GM23338 (cell line): ENCODE results near the gene PRMT5. TPM values are rescaled to one million over a fixed set of nuclear protein-coding genes. Genes with fewer than 3 reads are reported as not detected.

Source experiments
- ATAC-seq: fragments of 200-7000 bp; cut with Tn5 transposase; 3 replicates; pipeline ENCODE4 v1.9.1; 2020
- DNase-seq: peaks from one replicate; pipeline ENCODE4 v3.0.0-alpha.2; 2015; ENCODE audit warnings: low spot score
- H2AFZ ChIP-seq: fragments of 200-600 bp; sonication (generic); 2 replicates; pipeline ENCODE4 v1.8.0; 2016; ENCODE audit warnings: antibody characterized with exemption, mild to moderate bottlenecking, moderate library complexity
- H3F3A ChIP-seq: fragments of 200-600 bp; sonication (generic); replicated peaks from 2 replicates; pipeline ENCODE4 v1.8.0; 2017; ENCODE audit warnings: antibody characterized with exemption, mixed run types, low read depth
- H3K27ac ChIP-seq: fragments of 200-600 bp; sonication (generic); 2 replicates; pipeline ENCODE4 v1.6.1; 2016; ENCODE audit warnings: low read depth
- H3K27me3 ChIP-seq: fragments of 200-600 bp; sonication (generic); 2 replicates; pipeline ENCODE4 v1.8.0; 2016; ENCODE audit warnings: mild to moderate bottlenecking, mixed run types, moderate library complexity; ENCODE audit not compliant: insufficient read depth
- H3K36me3 ChIP-seq: fragments of 200-600 bp; sonication (generic); 2 replicates; pipeline ENCODE4 v1.8.0; 2016; ENCODE audit warnings: mild to moderate bottlenecking; ENCODE audit not compliant: insufficient read depth
- H3K4me1 ChIP-seq: fragments of 200-600 bp; sonication (generic); 2 replicates; pipeline ENCODE4 v1.8.0; 2016; ENCODE audit warnings: mild to moderate bottlenecking, moderate library complexity; ENCODE audit not compliant: insufficient read depth
- H3K4me2 ChIP-seq: fragments of 200-600 bp; sonication (generic); 2 replicates; pipeline ENCODE4 v1.7.1; 2017; ENCODE audit warnings: mixed run types
- H3K4me3 ChIP-seq: fragments of 200-600 bp; sonication (generic); 2 replicates; pipeline ENCODE4 v1.6.1; 2016; ENCODE audit warnings: mixed run types
- H3K79me2 ChIP-seq: fragments of 200-600 bp; sonication (generic); replicated peaks from 2 replicates; pipeline ENCODE4 v1.8.0; 2017; ENCODE audit warnings: mild to moderate bottlenecking; ENCODE audit not compliant: insufficient read depth
- H3K9me2 ChIP-seq: fragments of 200-600 bp; sonication (generic); 2 replicates; pipeline ENCODE4 v1.8.0; 2017; ENCODE audit not compliant: insufficient read depth
- H4K20me1 ChIP-seq: fragments of 200-600 bp; sonication (generic); replicated peaks from 2 replicates; pipeline ENCODE4 v1.8.0; 2017; ENCODE audit warnings: mild to moderate bottlenecking; ENCODE audit not compliant: insufficient read depth
- H3K27ac Mint-ChIP-seq: 2 replicates; pipeline ENCODE4 v1.8.0; 2020; ENCODE audit warnings: inconsistent platforms, mild to moderate bottlenecking, moderate library complexity, mixed read lengths
- H3K27me3 Mint-ChIP-seq: 3 replicates; pipeline ENCODE4 v1.8.0; 2022; ENCODE audit warnings: low read depth, mild to moderate bottlenecking, moderate library complexity, mixed read lengths, inconsistent platforms; ENCODE audit not compliant: insufficient read depth, poor library complexity
- H3K36me3 Mint-ChIP-seq: 3 replicates; pipeline ENCODE4 v1.8.0; 2021; ENCODE audit warnings: low read depth, mild to moderate bottlenecking, inconsistent platforms, moderate library complexity, mixed read lengths
- H3K4me1 Mint-ChIP-seq: 3 replicates; pipeline ENCODE4 v1.8.0; 2020; ENCODE audit warnings: mild to moderate bottlenecking, inconsistent platforms, mixed read lengths
- H3K4me3 Mint-ChIP-seq: 3 replicates; pipeline ENCODE4 v1.8.0; 2021; ENCODE audit warnings: moderate library complexity, mild to moderate bottlenecking, inconsistent platforms, mixed read lengths
- H3K9me3 Mint-ChIP-seq: 3 replicates; pipeline ENCODE4 v1.8.0; 2020; ENCODE audit warnings: moderate library complexity, mild to moderate bottlenecking, inconsistent platforms, mixed read lengths
- CREB1 ChIP-seq: fragments of 250-450 bp; sonication (Bioruptor Pico); IDR thresholded peaks from 2 replicates; pipeline ENCODE4 v1.5.0; 2020; ENCODE audit warnings: low read depth, mild to moderate bottlenecking, moderate library complexity
- CTCF ChIP-seq, 2 experiments: fragments of 200-600 bp in 1 of 2; sonication (generic) in 1 of 2; conservative IDR thresholded peaks; 2 replicates each; pipeline versions ENCODE4 v1.5.1 to v1.6.1; 2016 to 2017; ENCODE audit warnings: antibody characterized with exemption in 2 of 2, low read depth in 2 of 2, mild to moderate bottlenecking in 2 of 2, moderate library complexity in 1 of 2
- ETS1 ChIP-seq: IDR thresholded peaks from 2 replicates; pipeline ENCODE4 v1.6.1; 2016; ENCODE audit warnings: antibody characterized with exemption
- EZH2 ChIP-seq: fragments of 200-600 bp; sonication (generic); IDR thresholded peaks from one replicate; pipeline ENCODE4 v1.8.0; 2017; ENCODE audit warnings: antibody characterized with exemption, mild to moderate bottlenecking, low read depth; ENCODE audit not compliant: unreplicated experiment
- EZH2phosphoT487 ChIP-seq: fragments of 200-600 bp; sonication (generic); IDR thresholded peaks from one replicate; pipeline ENCODE4 v1.8.1; 2018; ENCODE audit warnings: antibody characterized with exemption; ENCODE audit not compliant: unreplicated experiment
- JUNB ChIP-seq: IDR thresholded peaks from one replicate; pipeline ENCODE4 v1.6.1; 2016; ENCODE audit warnings: antibody characterized with exemption; ENCODE audit not compliant: unreplicated experiment
- NANOG ChIP-seq: IDR thresholded peaks from 2 replicates; pipeline ENCODE4 v1.6.1; 2016; ENCODE audit warnings: antibody characterized with exemption, borderline replicate concordance
- POLR2AphosphoS5 ChIP-seq: IDR thresholded peaks from 2 replicates; pipeline ENCODE4 v1.6.1; 2016; ENCODE audit warnings: antibody characterized with exemption, low read depth
- REST ChIP-seq: IDR thresholded peaks from one replicate; pipeline ENCODE4 v1.6.1; 2018; ENCODE audit warnings: antibody characterized with exemption; ENCODE audit not compliant: unreplicated experiment
- STAT1 ChIP-seq: IDR thresholded peaks from one replicate; pipeline ENCODE4 v1.6.1; 2016; ENCODE audit warnings: antibody characterized with exemption; ENCODE audit not compliant: unreplicated experiment
- ZNF114 ChIP-seq: fragments of 250-450 bp; sonication (Bioruptor Pico); IDR thresholded peaks from 2 replicates; pipeline ENCODE4 v1.5.0; 2020; ENCODE audit warnings: mild to moderate bottlenecking, moderate library complexity
- ZNF331 ChIP-seq: fragments of 250-450 bp; sonication (Bioruptor Pico); IDR thresholded peaks from 2 replicates; pipeline ENCODE4 v1.5.0; 2020; ENCODE audit warnings: low read depth, mild to moderate bottlenecking, moderate library complexity
- ZNF462 ChIP-seq: fragments of 250-450 bp; sonication (Bioruptor Pico); IDR thresholded peaks from 2 replicates; pipeline ENCODE4 v1.5.0; 2020; ENCODE audit warnings: mild to moderate bottlenecking, moderate library complexity
- polyA plus RNA-seq: library from polyadenylated mRNA; unstranded; fragments of >200 nt; fragmentation: Nextera tagmentation; extraction: Ambion mirVana; gene quantifications from 2 replicates; pipeline ENCODE4 v1.2.1, GENCODE V29; 2016
- total RNA-seq: library from RNA; depleted of rRNA; stranded (reverse); fragments of >200 nt; shearing (Covaris generic); gene quantifications from 2 replicates; pipeline ENCODE4 v1.2.3, GENCODE V29; 2014

PRMT5 gene
- total and polyA plus RNA-seq, 2 experiments from 2014 or later = 68.8 to 124 TPM

GRCh38 chr14:22877000-22877501 lies 52.1 kb downstream of the PRMT5 start:
- DNase-seq (no peak), ATAC-seq (no peak)
- H3K27ac Mint-ChIP-seq = no peak overlapping the region

More at GRCh38 chr14:22877000-22877501, 52.1 kb downstream of the PRMT5 start:
- Histone ChIP-seq H3K4me1 (peaks cover 9% of the 10 kb centered on the region), H3K27me3 (no peaks in the 10 kb centered on the region), H3K79me2 (no peaks in the 10 kb centered on the region), H2AFZ (no peak overlapping the region), H3K9me2 (no peaks in the 10 kb centered on the region), H4K20me1 (no peaks in the 10 kb centered on the region), H3K4me2 (no peak overlapping the region), H3K27ac (no peak overlapping the region), H3K4me3 (no peak overlapping the region), H3F3A (0 out of 2 replicates have a peak, but pooled peaks cover 5% of the 10 kb centered on the region), H3K36me3 (no peaks in the 10 kb centered on the region)
- H3K27me3 Mint-ChIP-seq = peaks cover 19% of the 10 kb centered on the region
- H3K4me3 Mint-ChIP-seq = no peak overlapping the region
- no peak for TF ChIP-seq ZNF114
- TF ChIP-seq ETS1 = no peak
- no peak for TF ChIP-seq EZH2
- TF ChIP-seq STAT1 = no peak
- TF ChIP-seq JUNB = no peak
- TF ChIP-seq REST = no peak
- TF ChIP-seq ZNF331 (CRISPR knock-in tag) = no peak
- TF ChIP-seq ZNF462 = no peak
- no peak for TF ChIP-seq POLR2AphosphoS5
- no peak for TF ChIP-seq NANOG
- no peak for TF ChIP-seq CTCF (conservative IDR thresholded peaks at IDR 0.05; ENCODE audit: low read depth in 2 of 2)
- no peak for TF ChIP-seq CREB1
- TF ChIP-seq EZH2phosphoT487 = no peak
- H3K4me1 Mint-ChIP-seq = peaks cover 12% of the 10 kb centered on the region
- peaks cover 23% of the 10 kb centered on the region for H3K36me3 Mint-ChIP-seq
- no peaks in the 10 kb centered on the region for H3K9me3 Mint-ChIP-seq
